Mesenchymal stem cell (in vitro differentiated cells and primary cell): ENCODE results near the gene LDAH.
A peak's percentile ranks its signal among the peaks of the same experiment; 100 is the strongest.

Experiments
- DNase-seq: peaks from one replicate; pipeline ENCODE4 v3.0.0-alpha.2; 2013
- H2AFZ ChIP-seq: one replicate; pipeline ENCODE4 v1.6.1; 2013; ENCODE audit warnings: low read depth, mild to moderate bottlenecking, control low read depth, inconsistent platforms, low read length, moderate library complexity
- H2AK5ac ChIP-seq: 2 replicates; pipeline ENCODE4 v1.6.1; 2013; ENCODE audit warnings: low read length, moderate library complexity, mild to moderate bottlenecking, inconsistent platforms; ENCODE audit not compliant: severe bottlenecking
- H2BK120ac ChIP-seq: one replicate; pipeline ENCODE4 v1.6.1; 2013; ENCODE audit warnings: low read depth, mild to moderate bottlenecking, inconsistent platforms, low read length, moderate library complexity
- H2BK12ac ChIP-seq, 2 experiments: one replicate each; pipeline ENCODE4 v1.6.1; 2013; ENCODE audit warnings: inconsistent platforms in 2 of 2, low read length in 2 of 2, mild to moderate bottlenecking in 2 of 2, moderate library complexity in 2 of 2, control low read depth in 1 of 2
- H2BK15ac ChIP-seq: one replicate; pipeline ENCODE4 v1.6.1; 2013; ENCODE audit warnings: mild to moderate bottlenecking, low read depth, inconsistent platforms; ENCODE audit not compliant: poor library complexity, severe bottlenecking
- H2BK5ac ChIP-seq: 2 replicates; pipeline ENCODE4 v1.6.1; 2013; ENCODE audit warnings: low read depth, mild to moderate bottlenecking, low read length, control low read depth, inconsistent platforms; ENCODE audit not compliant: poor library complexity, severe bottlenecking
- H3K14ac ChIP-seq, 2 experiments: one replicate each; pipeline ENCODE4 v1.6.1; 2013; ENCODE audit warnings: inconsistent platforms in 2 of 2, low read length in 2 of 2, control low read depth in 1 of 2, mild to moderate bottlenecking in 1 of 2, moderate library complexity in 1 of 2
- H3K18ac ChIP-seq, 2 experiments: one replicate each; pipeline ENCODE4 v1.6.1; 2013; ENCODE audit warnings: inconsistent platforms in 2 of 2, low read length in 2 of 2, control low read depth in 1 of 2, low read depth in 1 of 2, mild to moderate bottlenecking in 1 of 2
- H3K23ac ChIP-seq, 2 experiments: one replicate each; pipeline ENCODE4 v1.6.1; 2013; ENCODE audit warnings: inconsistent platforms in 2 of 2, low read length in 2 of 2, mild to moderate bottlenecking in 2 of 2, moderate library complexity in 2 of 2, control low read depth in 1 of 2
- H3K27ac ChIP-seq: 2 replicates; pipeline ENCODE4 v1.5.1; 2013; ENCODE audit warnings: mild to moderate bottlenecking, moderate library complexity, low read length, control low read depth, inconsistent platforms; ENCODE audit not compliant: poor library complexity, severe bottlenecking
- H3K27me3 ChIP-seq, 2 experiments: 2 replicates each; pipeline versions ENCODE4 v1.6.1 to v1.7.0; 2013; ENCODE audit warnings: low read length in 2 of 2, mild to moderate bottlenecking in 2 of 2, moderate library complexity in 2 of 2, control low read depth in 1 of 2, inconsistent platforms in 1 of 2; ENCODE audit not compliant: control insufficient read depth in 1 of 2, insufficient read depth in 1 of 2
- H3K36me3 ChIP-seq, 2 experiments: 2 replicates each; pipeline versions ENCODE4 v1.6.1 to v1.7.0; 2013; ENCODE audit warnings: low read length in 2 of 2, control low read depth in 1 of 2, inconsistent platforms in 1 of 2, low read depth in 1 of 2, mild to moderate bottlenecking in 1 of 2; ENCODE audit not compliant: insufficient read depth in 2 of 2, control insufficient read depth in 1 of 2
- H3K4ac ChIP-seq, 2 experiments: one replicate each; pipeline ENCODE4 v1.6.1; 2013; ENCODE audit warnings: inconsistent platforms in 2 of 2, low read length in 2 of 2, mild to moderate bottlenecking in 2 of 2, moderate library complexity in 2 of 2, control low read depth in 1 of 2, low read depth in 1 of 2
- H3K4me1 ChIP-seq: 2 replicates; pipeline ENCODE4 v1.6.1; 2013; ENCODE audit warnings: low read depth, low read length, control low read depth; ENCODE audit not compliant: control insufficient read depth, insufficient read depth
- H3K4me2 ChIP-seq: 2 replicates; pipeline ENCODE4 v1.6.1; 2013; ENCODE audit warnings: low read length, mild to moderate bottlenecking, inconsistent platforms; ENCODE audit not compliant: poor library complexity, severe bottlenecking
- H3K4me3 ChIP-seq, 2 experiments: 2 replicates each; pipeline versions ENCODE4 v1.5.1 to v1.7.0; 2013; ENCODE audit warnings: low read length in 2 of 2, mild to moderate bottlenecking in 2 of 2, control low read depth in 1 of 2, low read depth in 1 of 2; ENCODE audit not compliant: insufficient read depth in 1 of 2
- H3K79me1 ChIP-seq: replicated peaks from 2 replicates; pipeline ENCODE4 v1.6.1; 2013; ENCODE audit warnings: mild to moderate bottlenecking, control low read depth, low read length, inconsistent platforms; ENCODE audit not compliant: poor library complexity, severe bottlenecking
- H3K9ac ChIP-seq: 2 replicates; pipeline ENCODE4 v1.7.0; 2013; ENCODE audit warnings: mild to moderate bottlenecking, low read length, moderate library complexity
- H3K9me3 ChIP-seq: 2 replicates; pipeline ENCODE4 v1.7.0; 2013; ENCODE audit warnings: mild to moderate bottlenecking, low read length; ENCODE audit not compliant: control insufficient read depth
- H4K8ac ChIP-seq: one replicate; pipeline ENCODE4 v1.6.1; 2013; ENCODE audit warnings: inconsistent platforms, mild to moderate bottlenecking, low read length, moderate library complexity
- H4K91ac ChIP-seq: one replicate; pipeline ENCODE4 v1.6.1; 2013; ENCODE audit warnings: mild to moderate bottlenecking, low read length, inconsistent platforms
- WGBS: methylation state at CpG from one replicate; pipeline ENCODE4 v1.1.7; 2013; ENCODE audit warnings: mixed read lengths; 5-methylcytosine and 5-hydroxymethylcytosine counted together

The LDAH gene

GRCh38 chr2:20647738-20648137, 175.2 kb downstream of the LDAH start:
- Histone ChIP-seq H2BK15ac (no peak overlapping the region), H2BK12ac (no peak overlapping the region), H3K36me3 (peaks cover 42 to 46% of the 10 kb centered on the region in 2 experiments), H3K4me2 (no peak overlapping the region), H2AK5ac (no peak overlapping the region), H2AFZ (no peak overlapping the region), H3K27me3 (no peaks in the 10 kb centered on the region), H3K23ac (no peak overlapping the region), H3K18ac (no peak overlapping the region), H3K4ac (no peak overlapping the region), H3K79me1 (peaks cover 54% of the 10 kb centered on the region), H3K4me1 (peaks cover 32% of the 10 kb centered on the region), H3K14ac (peak overlapping the region in 1 of 2 experiments; percentile 44), H2BK5ac (no peak overlapping the region), H2BK120ac (no peak overlapping the region), H4K91ac (no peak overlapping the region), H4K8ac (no peak overlapping the region), H3K27ac (no peak overlapping the region), H3K4me3 (no peak overlapping the region), H3K9ac (no peak overlapping the region), H3K9me3 (no peaks in the 10 kb centered on the region)
- DNase-seq = no peak
- 74% methylated on average over 8 of the region's 8 CpGs for WGBS

DNA sequence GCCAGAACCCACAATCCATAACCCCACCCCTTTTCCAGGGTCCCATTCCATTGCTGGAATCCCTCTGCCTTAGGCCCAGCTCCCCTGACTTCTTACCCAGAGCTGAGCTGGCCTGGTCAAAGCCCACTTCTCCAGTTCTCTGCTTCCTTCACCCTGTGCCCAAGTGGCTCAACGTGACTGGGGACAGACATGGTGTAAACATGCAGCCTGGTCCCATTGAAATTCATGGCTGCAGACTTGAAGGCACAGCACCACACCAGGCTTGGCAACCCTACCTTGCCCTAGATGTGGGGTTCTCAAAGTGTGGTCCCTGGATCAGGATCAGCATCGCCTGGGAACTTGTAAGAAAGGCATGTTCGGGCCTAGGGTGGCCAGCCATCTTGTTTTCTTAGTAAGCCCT, 175.7 kb downstream of the LDAH start:
- H3K9ac ChIP-seq = no peak overlapping the region
- peaks cover 56% of the 10 kb centered on the region for H3K79me1 ChIP-seq
- no peak overlapping the region for H3K4ac ChIP-seq
- H3K4me1 ChIP-seq = peaks cover 36% of the 10 kb centered on the region
- H3K4me2 ChIP-seq = no peak overlapping the region
- no peak overlapping the region for H2BK5ac ChIP-seq
- no peak overlapping the region for H3K4me3 ChIP-seq
- no peak overlapping the region for H2AK5ac ChIP-seq
- no peak overlapping the region for H3K27ac ChIP-seq
- H2AFZ ChIP-seq = no peak overlapping the region
- H3K18ac ChIP-seq = no peak overlapping the region
- no peak overlapping the region for H3K14ac ChIP-seq
- H4K8ac ChIP-seq = no peak overlapping the region
- 97% methylated on average over 3 of the region's 3 CpGs for WGBS
- H3K9me3 ChIP-seq = no peaks in the 10 kb centered on the region
- H2BK15ac ChIP-seq = no peak overlapping the region
- H2BK12ac ChIP-seq = no peak overlapping the region
- H3K36me3 ChIP-seq = peaks cover 45 to 50% of the 10 kb centered on the region in 2 experiments
- H2BK120ac ChIP-seq = no peak overlapping the region
- H3K23ac ChIP-seq = no peak overlapping the region
- H4K91ac ChIP-seq = no peak overlapping the region
- no peak for DNase-seq
- H3K27me3 ChIP-seq = no peaks in the 10 kb centered on the region

DNA sequence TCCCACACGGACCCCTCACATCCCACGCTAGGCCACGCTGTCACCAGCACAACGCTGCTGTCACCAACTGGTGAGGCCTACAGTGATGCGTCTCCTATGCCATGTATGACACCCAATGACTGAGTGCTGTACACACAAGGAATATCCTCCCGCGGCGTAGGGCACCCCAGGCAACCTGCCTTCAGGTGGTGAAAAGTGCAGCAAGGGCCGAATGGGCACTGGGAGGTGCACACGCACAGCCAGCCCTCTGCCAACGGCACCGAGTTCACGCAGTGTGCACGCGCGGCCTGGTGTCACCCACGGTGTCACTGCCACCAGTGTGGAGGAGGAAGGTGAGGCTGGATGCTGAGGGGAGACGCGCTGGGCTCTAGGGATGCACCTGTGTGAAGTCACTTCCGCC, 176.5 kb downstream of the LDAH start:
- H3K79me1 ChIP-seq = peaks cover 56% of the 10 kb centered on the region
- H3K9me3 ChIP-seq = no peaks in the 10 kb centered on the region
- no peak overlapping the region for H2BK120ac ChIP-seq
- no peak overlapping the region for H3K4ac ChIP-seq
- peaks cover 45 to 54% of the 10 kb centered on the region in 2 experiments for H3K36me3 ChIP-seq
- H3K23ac ChIP-seq = no peak overlapping the region
- H3K9ac ChIP-seq = no peak overlapping the region
- peaks cover 40% of the 10 kb centered on the region for H3K4me1 ChIP-seq
- DNase-seq = no peak
- no peak overlapping the region for H2BK15ac ChIP-seq
- no peak overlapping the region for H2BK12ac ChIP-seq
- H3K27me3 ChIP-seq = no peaks in the 10 kb centered on the region
- H2BK5ac ChIP-seq = no peak overlapping the region
- no peak overlapping the region for H3K18ac ChIP-seq
- no peak overlapping the region for H3K4me2 ChIP-seq
- H2AK5ac ChIP-seq = no peak overlapping the region
- peak overlapping the region; percentile 34 for H4K91ac ChIP-seq
- peak overlapping the region in 1 of 2 experiments; percentile 59 for H3K14ac ChIP-seq
- 92% methylated on average over 20 of the region's 20 CpGs for WGBS
- no peak overlapping the region for H3K4me3 ChIP-seq
- H2AFZ ChIP-seq = no peak overlapping the region
- H3K27ac ChIP-seq = no peak overlapping the region
- no peak overlapping the region for H4K8ac ChIP-seq

DNA sequence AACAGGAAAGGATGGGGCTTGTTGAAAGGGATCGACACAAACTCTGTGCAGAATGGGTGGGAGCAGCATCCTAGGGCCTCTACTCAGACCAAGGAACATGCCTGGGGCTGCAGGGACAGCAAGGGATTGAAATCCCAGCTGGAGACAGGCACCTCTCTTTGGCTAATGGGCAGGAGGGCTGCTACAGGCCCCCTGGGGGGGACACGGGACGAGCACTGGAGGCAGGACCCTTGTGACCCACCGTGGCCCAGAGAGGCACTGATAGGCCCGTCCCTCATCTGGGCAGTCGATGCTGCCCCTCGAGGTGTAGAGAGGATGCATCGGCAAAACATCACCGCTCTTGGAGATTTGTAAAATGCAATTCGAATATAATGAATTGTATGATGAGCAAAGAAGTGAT, 177.1 kb downstream of the LDAH start:
- Histone ChIP-seq H3K27ac (no peak overlapping the region), H3K14ac (no peak overlapping the region), H2BK5ac (no peak overlapping the region), H2BK12ac (no peak overlapping the region), H4K8ac (no peak overlapping the region), H3K23ac (no peak overlapping the region), H3K4me2 (no peak overlapping the region), H3K9ac (no peak overlapping the region), H4K91ac (no peak overlapping the region), H3K79me1 (peaks cover 56% of the 10 kb centered on the region), H3K18ac (no peak overlapping the region), H3K27me3 (no peaks in the 10 kb centered on the region), H3K4me1 (peaks cover 43% of the 10 kb centered on the region), H3K36me3 (peaks cover 51 to 57% of the 10 kb centered on the region in 2 experiments), H3K4ac (no peak overlapping the region), H2AFZ (no peak overlapping the region), H2BK15ac (no peak overlapping the region), H2AK5ac (no peak overlapping the region), H2BK120ac (no peak overlapping the region), H3K9me3 (no peaks in the 10 kb centered on the region), H3K4me3 (no peak overlapping the region)
- DNase-seq = no peak
- WGBS = 88% methylated on average over 9 of the region's 10 CpGs
